GM18519 (cell line): ENCODE results near the gene PLEKHA6.

Source experiments
- ATAC-seq: cut with Tn5 transposase; IDR thresholded peaks from one replicate; pipeline ENCODE4 v1.9.1; 2021; ENCODE audit warnings: mild to moderate bottlenecking, moderate library complexity; ENCODE audit not compliant: unreplicated experiment, low FRiP score

The PLEKHA6 gene

GRCh38 chr1:204289280-204289679, 70.4 kb downstream of the PLEKHA6 start:
- ATAC-seq = no peak

DNA sequence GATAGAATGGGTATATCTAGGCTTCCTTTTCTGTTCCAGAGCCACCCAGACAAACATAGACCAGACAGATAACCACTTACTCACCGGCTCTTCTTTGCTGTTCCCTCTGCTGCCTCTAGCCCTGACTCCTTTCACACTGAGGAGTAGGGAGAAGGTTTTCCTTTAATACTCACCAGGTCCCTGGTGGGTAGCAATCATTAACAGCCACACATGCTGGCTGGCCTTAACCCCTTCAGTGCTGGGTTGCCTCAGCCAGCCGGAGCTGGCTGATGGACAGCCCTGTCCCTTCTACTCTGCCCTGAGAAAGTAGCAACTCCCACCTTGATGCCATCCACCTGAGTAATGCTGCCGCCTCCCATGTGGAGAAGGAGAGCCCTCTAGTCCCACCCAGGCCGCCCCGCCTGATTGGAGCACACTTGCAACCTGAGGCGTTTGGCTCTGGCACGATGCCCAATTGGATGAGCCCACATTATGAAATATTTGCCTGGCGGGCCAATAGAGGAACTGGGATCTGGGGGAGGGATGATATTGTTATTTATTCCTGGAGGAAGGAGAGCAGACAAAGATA, 71.6 kb downstream of the PLEKHA6 start:
- ATAC-seq = no peak

- ATAC-seq = no peak
Measured at GRCh38 chr1:204287466-204287891, 72.2 kb downstream of the PLEKHA6 start.

GRCh38 chr1:204286831-204287421, 72.8 kb downstream of the PLEKHA6 start:
- no peak for ATAC-seq

GRCh38 chr1:204286315-204286714, 73.4 kb downstream of the PLEKHA6 start:
- ATAC-seq = no peak

- ATAC-seq = no peak
Measured at GRCh38 chr1:204285436-204286305, 74.1 kb downstream of the PLEKHA6 start.

GRCh38 chr1:204284929-204285328, 74.8 kb downstream of the PLEKHA6 start:
- ATAC-seq = no peak

- no peak for ATAC-seq
Measured at GRCh38 chr1:204283711-204284651, 75.7 kb downstream of the PLEKHA6 start.

DNA sequence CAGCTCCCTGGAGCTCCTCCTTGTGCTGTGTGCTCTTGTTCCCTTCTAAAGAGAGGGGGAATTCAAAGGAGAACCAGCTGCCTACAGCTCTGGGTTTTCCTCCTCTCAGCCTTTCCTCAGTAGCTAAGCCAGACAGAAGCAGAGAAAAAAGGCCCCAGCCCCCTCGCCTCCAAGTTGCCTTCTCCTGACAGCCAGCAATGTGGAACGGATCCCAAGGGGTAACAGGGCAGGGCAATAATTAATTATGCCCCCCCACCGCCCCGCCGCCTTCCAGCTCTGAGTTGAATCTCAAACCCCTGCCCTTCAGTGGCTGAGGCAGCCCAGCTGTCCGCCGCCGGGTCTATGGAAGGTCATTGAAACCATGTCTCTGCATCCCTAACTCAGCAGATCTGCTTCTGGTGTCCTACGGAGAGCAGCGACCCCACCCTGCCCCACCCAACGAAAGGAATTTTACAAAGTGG, 76.9 kb downstream of the PLEKHA6 start:
- no peak for ATAC-seq

DNA sequence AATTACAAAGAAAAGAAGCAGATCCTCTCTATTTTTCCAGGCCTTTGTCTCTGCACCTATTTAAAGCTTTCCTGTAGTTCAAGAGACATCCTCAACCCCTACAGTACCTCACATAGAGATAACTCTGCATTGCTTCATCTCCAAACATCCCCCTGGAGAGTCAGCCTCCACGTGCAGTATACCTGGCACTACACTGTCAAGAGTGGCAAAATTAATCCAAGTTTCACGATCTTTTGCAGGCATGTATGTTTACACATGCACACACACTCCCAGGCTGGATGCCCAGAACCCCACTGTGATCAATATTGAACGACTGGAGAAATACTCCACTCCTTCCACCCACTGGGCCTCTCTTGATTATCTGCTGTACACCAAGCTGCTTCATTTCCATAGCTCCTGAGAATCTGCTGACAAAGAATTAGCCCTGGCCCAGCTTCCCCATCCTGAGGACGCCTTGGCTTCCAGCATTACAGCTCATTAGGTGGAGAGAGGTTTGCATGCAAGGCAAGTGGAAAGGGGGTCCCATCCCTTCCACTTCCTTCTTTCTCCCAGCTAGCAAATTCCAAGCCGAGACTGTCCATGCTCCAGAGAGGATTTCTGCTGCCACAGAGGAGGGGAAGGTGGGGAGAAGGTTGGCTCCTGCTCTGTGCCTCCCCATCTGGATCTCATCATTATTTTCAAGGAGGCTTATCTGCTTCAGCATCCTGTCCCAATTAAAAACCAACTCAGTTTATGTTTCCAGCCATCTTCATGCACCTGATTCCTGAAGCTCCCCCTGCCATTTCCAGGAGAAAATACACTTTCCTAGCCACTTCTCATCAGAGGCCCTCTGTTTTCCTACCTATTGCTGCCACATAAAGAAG, 79.4 kb downstream of the PLEKHA6 start:
- no peak for ATAC-seq

- no peak for ATAC-seq
Measured at GRCh38 chr1:204278958-204279357, 80.8 kb downstream of the PLEKHA6 start.

DNA sequence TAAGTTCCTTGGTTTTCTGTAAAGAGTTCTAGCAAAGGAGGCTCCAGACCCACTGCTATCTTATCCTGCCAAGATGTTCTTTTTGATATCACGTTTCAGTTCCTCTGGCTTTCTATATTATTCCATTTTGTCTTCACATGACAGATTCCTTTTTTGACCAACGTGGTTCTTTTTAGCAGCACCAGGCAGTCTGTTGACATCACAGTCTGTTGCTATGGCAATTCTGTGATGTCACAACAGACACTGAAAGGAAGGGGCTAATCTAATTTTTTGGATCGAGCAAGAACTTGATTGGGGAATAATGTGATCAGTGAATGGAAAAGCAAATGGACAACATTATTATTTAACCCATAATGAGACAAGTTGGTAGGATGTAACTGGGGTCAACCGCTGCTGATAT, 81.5 kb downstream of the PLEKHA6 start:
- ATAC-seq = no peak

- ATAC-seq = no peak
Measured at GRCh38 chr1:204277563-204278219, 82.0 kb downstream of the PLEKHA6 start.

DNA sequence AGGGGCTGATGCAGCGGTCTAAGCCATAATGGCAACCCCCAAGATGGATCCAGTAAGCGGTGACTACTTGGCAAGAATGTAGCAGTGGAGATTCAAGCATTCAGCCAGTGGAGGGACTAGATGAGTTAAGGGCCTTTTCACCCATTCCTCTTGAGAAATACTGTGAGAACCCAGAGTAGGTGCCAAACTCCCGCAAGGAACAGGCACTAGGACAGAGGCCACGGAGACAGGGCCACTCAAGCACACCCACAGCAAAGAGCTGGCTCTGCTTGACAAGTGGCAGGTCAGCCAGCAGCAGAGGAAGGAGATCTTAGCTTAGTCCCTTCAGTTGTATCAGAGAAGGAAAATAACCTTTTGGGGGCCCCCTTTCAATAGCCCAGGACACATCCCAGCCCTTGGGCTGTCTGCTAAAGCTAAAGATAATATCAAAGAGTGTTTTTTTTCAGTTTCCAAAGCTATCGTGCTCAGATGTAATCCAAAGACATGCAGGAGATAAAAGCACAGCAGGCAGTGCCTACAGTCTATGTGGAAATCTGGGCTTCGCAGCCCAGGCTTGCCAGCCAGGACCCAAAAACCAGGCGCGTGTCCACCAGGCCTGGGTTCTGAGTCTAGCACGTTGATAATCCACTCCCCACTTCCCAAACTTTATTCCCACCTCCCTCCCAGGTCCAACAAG, 83.9 kb downstream of the PLEKHA6 start:
- ATAC-seq = no peak

DNA sequence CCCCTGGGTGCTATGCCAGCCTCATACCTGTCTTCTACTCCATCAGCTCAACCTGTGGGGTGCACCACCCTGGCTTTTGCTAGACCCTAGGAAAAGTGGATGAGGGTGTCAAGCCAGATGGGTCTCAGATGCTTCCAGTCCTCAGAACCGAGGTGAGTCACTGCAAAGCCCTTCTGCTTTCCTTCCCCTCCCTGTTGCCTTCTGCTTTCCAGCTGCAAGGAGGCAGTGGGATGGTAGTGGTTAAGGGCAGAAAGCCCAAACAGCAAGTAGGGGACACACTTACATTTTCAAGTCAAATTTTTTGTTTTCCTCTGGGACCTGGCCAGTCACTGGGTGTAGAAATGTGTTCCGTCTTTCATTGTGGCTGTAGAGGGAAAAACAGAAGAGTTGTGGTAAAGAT, 85.3 kb downstream of the PLEKHA6 start:
- ATAC-seq = no peak

DNA sequence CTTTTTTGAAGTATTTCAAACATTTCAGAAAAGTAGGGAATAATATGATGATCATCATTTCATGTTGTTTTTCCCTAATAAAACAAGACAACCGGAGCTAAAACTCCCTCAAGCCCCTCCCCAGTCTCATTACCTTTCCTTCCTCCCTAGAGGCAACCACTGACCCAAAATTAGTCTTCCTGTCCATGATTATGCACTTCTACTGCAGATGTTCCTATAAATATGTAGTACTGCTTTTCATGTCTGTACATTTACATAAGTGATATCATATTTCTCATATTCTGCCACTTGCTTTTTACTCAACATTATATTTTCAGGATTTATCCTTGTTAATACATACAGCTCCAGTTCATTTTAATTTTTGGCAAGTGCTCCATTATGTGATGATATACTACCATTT, 87.2 kb downstream of the PLEKHA6 start:
- no peak for ATAC-seq

DNA sequence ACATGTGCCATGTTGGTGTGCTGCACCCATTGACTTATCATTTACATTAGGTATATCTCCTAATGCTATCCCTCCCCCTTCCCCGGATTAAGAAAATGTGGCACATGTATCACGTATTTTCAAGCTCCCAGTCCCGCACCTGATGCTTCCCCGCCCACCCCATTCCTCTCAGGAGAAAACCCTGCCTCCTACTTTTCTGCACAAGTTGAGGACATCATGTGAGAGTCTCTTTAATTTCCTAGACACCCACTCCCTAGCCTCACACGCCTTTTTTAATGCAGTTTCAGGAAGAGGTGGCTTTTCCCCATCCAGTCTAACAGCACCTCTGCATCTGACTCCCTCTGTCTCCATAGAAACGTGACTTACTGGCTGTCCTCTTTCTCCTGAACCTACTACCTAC, 87.8 kb downstream of the PLEKHA6 start:
- ATAC-seq = no peak

- ATAC-seq = no peak
Measured at GRCh38 chr1:204268101-204268500, 91.6 kb downstream of the PLEKHA6 start.

DNA sequence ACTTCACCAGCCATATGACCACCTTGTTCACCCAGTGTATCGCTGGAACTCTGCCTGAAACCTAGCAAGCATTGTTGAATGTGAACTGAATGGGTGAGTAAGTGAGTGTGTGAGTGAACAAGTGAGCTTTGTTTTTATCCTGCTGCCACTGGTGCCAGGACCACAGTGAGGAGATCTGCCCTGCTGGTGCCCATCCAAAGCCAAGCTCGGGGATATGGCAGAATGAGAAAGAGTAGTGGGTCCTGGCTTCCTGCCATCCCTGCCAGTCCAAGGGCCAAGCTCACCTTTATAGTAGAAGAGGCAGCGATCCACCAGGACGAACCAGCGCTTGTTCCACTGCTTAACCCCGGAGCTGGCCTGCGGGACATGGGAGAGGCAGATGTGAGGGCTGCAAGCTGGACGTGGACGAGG, 92.5 kb downstream of the PLEKHA6 start:
- no peak for ATAC-seq
